ENCODE results near the gene PIP5K1B. TPM values are rescaled to one million over a fixed set of nuclear protein-coding genes. Genes with fewer than 3 reads are reported as not detected.

The PIP5K1B gene
- total and polyA plus RNA-seq, 2 of the 13 experiments (the other 11 are each of a cell fraction or from before 2014, with no cell fraction given): 15.8 to 17.5 TPM

DNA sequence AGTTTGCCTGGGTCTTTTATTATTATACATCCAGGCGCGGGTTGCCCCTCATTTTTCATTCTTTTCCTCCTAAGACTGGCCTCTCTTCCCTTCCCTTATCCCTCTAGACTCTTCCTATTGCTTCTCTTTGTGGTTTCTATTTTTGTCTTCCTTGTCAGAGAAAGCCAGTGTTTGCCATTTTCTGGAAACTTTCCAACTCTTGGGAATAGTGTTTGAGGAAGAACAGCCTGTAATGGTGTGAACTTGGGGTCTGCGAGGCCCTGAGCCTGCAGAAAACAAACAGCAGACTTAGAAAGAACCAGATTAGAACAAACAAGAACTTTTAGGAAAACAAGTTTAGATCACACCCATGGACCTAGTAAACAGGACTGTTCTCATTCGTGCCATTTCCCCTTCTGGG, 293.3 kb downstream of the PIP5K1B start:
- Histone ChIP-seq H3K27me3 (ENCODE audit: control insufficient read depth in 1 of 2, insufficient read depth in 2 of 2, low read length in 2 of 2) (no peaks in the 10 kb centered on the region), H2AFZ (ENCODE audit: low read length) (no peak overlapping the region)
- intact Hi-C loops (cut with micrococcal nuclease; ENCODE audit: unreplicated experiment): no loop called here

More for the DNA sequence above, 293.3 kb downstream of the PIP5K1B start:
- FAIRE-seq (no peak), DNase-seq (ENCODE audit: low spot score) (no peak), ATAC-seq (no peak)
- H3K36me3 ChIP-seq (replicated peaks in 1 of 2; ENCODE audit: control insufficient read depth in 1 of 2, insufficient read depth in 2 of 2, low read length in 2 of 2): peaks cover 2 to 8% of the 10 kb centered on the region in 2 experiments; a peak in 2 of 5 replicates
- H3K9ac ChIP-seq (ENCODE audit: insufficient read depth, low read depth, low read length): no peak overlapping the region
- no peak overlapping the region for H3K27ac ChIP-seq (ENCODE audit: extremely low read length, insufficient read depth, low read length)
- CTCF ChIA-PET (ENCODE audit: low intra/inter-chr PET ratio, low total read pairs): interaction anchor here (3.9 kb wide), 1 partner anchor 414 kb away, joined by 45 read pairs; no protein-coding TSS in a partner anchor
- 79% methylated on average over 4 of the region's 4 CpGs for whole genome bisulfite sequencing (ENCODE audit: low lambda C conversion rate)
- POLR2A ChIA-PET: no interaction called here
- in situ Hi-C loops (cut with HindIII; ENCODE audit: extremely low pct_ligation_motif_present, low pct_unique_long_range_greater_than_20kb): no loop called here
- H3K4me2 ChIP-seq (ENCODE audit: low read depth, low read length): no peak overlapping the region
- TF ChIP-seq ZFP1 (CRISPR knock-in tag; IDR thresholded peaks at IDR 0.05) (no peak), BCL6 (CRISPR knock-in tag; IDR thresholded peaks at IDR 0.05) (peak; percentile 76), ZNF468 (CRISPR knock-in tag; IDR thresholded peaks at IDR 0.05) (no peak), RAD21 (CRISPR knock-in tag; IDR thresholded peaks at IDR 0.05) (no peak), TCF12 (IDR thresholded peaks at IDR 0.05) (no peak), TCF12 (CRISPR knock-in tag; IDR thresholded peaks at IDR 0.05) (no peak), ZNF124 (CRISPR knock-in tag; IDR thresholded peaks at IDR 0.05) (no peak), RARA (CRISPR knock-in tag; IDR thresholded peaks at IDR 0.05) (0 out of 2 replicates have a peak, but pooled peaks have one; percentile 28), FOSL2 (CRISPR knock-in tag; IDR thresholded peaks at IDR 0.05) (no peak)
- TF ChIP-seq, protein P1, sequence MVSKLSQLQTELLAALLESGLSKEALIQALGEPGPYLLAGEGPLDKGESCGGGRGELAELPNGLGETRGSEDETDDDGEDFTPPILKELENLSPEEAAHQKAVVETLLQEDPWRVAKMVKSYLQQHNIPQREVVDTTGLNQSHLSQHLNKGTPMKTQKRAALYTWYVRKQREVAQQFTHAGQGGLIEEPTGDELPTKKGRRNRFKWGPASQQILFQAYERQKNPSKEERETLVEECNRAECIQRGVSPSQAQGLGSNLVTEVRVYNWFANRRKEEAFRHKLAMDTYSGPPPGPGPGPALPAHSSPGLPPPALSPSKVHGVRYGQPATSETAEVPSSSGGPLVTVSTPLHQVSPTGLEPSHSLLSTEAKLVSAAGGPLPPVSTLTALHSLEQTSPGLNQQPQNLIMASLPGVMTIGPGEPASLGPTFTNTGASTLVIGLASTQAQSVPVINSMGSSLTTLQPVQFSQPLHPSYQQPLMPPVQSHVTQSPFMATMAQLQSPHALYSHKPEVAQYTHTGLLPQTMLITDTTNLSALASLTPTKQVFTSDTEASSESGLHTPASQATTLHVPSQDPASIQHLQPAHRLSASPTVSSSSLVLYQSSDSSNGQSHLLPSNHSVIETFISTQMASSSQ (IDR thresholded peaks at IDR 0.05; ENCODE audit: low read depth): no peak
- TF ChIP-seq, protein P1 (CRISPR knock-in tag; IDR thresholded peaks at IDR 0.05; ENCODE audit: borderline replicate concordance): no peak
- no TSS peak for BruUV-seq (replicated peaks)
- H3K4me1 ChIP-seq (ENCODE audit: insufficient read depth, low read length): peaks cover 7% of the 10 kb centered on the region; the same call in 1 of the 2 replicates
- no peaks in the 10 kb centered on the region for H3K9me3 ChIP-seq (ENCODE audit: low read length)
- no peaks in the 10 kb centered on the region for H4K20me1 ChIP-seq (ENCODE audit: insufficient read depth, low read length)
- no peak overlapping the region for H3K4me3 ChIP-seq (replicated peaks in 1 of 3; ENCODE audit: insufficient read depth in 1 of 3, low read depth in 2 of 3, low read length in 3 of 3)
- no peaks in the 10 kb centered on the region for H3K79me2 ChIP-seq (ENCODE audit: insufficient read depth, low read length)
